ENCODE results near the gene UBE2U.

Gene UBE2U

DNA sequence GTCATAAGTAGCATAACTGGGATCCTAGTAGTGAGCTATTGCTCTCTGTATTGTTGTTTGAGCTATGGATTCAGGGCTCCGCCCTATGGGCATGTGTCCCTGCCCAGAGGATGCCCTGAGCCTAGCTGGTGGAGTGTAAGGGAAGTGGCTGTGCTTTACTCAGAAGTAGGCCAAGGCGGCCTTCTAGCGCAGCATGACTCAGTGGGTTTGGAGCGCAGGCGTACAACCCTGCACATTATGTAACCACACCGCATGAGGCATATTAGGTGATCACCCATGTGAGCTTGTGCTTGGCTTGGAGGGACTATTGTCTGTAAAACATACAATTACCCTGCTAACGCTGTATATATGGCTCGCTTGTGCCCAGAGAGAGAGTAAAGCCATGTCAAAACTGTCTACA is 11.1 kb upstream of the UBE2U start:
- Histone ChIP-seq H3K4me1 (ENCODE audit: control insufficient read depth, insufficient read depth, low read length, poor library complexity, severe bottlenecking) (peaks cover 17% of the 10 kb centered on the region), H3K27ac (ENCODE audit: low read depth, low read length, severe bottlenecking) (no peak overlapping the region), H3K4me3 (ENCODE audit: extremely low read depth, insufficient read depth, low read length, poor library complexity, severe bottlenecking) (no peak overlapping the region), H3K9me3 (ENCODE audit: control insufficient read depth, low read length) (no peaks in the 10 kb centered on the region), H3K36me3 (ENCODE audit: control insufficient read depth, insufficient read depth, low read length) (no peaks in the 10 kb centered on the region)
- 94 to 100% methylated on average over 1 to 4 of the region's 8 CpGs for WGBS, 2 experiments (ENCODE audit: insufficient coverage in 2 of 2)

DNA sequence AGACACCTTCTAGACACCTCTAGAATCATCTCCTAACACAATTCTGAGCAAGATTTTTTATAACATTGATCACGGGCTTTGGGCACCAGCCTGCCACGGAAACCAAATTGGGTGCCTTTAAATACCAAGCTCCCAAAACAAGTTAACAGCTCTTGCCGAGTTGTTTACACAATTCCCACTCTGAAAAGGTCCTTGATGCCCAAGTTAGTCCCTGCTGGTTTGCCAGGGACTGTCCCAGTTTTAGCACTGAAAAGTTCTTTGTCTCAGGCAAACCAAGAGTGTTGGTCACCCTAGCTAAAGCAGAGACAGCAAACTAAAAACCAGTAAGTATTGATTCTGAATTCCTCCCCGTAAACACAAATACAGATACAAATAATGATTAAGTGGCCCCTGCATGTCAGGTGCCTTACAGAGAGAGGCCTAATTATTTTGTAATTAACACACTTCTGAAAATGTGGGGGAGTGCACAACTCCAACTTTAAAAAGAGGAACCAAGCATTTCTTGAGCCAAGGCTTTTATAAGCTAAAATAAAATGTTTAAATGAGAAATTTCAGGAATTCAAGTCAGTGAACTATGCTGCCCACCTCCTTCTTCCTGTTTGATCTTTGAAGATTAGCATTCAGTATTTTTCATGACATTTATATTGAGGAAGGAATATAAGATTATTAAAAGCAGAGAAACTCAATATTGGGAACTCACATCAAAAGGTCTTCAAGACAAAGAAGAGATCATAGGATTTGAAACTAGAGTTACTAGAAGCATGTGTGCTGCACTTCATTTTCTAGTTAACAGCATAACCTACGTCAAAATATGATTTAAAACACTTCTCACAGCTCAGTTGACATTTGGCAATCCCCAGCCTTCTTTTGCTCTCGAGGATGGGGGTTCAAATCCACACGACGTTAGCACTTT is 9.0 kb upstream of the UBE2U start:
- Histone ChIP-seq H3K4me1 (ENCODE audit: control insufficient read depth, insufficient read depth, low read length, poor library complexity, severe bottlenecking) (peaks cover 17% of the 10 kb centered on the region), H3K9me3 (ENCODE audit: control insufficient read depth, low read length) (no peaks in the 10 kb centered on the region), H3K36me3 (ENCODE audit: control insufficient read depth, insufficient read depth, low read length) (no peaks in the 10 kb centered on the region), H3K4me3 (ENCODE audit: extremely low read depth, insufficient read depth, low read length, poor library complexity, severe bottlenecking) (no peak overlapping the region), H3K27ac (ENCODE audit: low read depth, low read length, severe bottlenecking) (no peak overlapping the region)
- 84 to 87% methylated on average over 7 of the region's 8 CpGs for WGBS, 2 experiments (ENCODE audit: insufficient coverage in 2 of 2)

DNA sequence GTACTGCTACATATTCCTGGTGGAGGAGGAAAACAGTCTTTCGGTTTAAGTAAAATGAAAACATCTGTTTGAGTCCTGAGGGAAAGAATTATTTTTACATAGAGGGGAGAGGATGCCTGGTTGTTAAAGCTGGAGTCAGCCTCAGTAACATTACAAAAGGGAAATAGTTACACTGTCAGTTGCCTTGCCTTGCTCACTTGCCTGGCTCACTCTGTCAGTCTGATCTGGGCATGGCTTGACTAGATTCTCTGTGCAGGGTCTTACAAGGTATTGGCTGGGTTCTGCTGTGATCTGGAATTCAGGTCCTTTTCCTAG is 8.4 kb upstream of the UBE2U start:
- Histone ChIP-seq H3K27ac (ENCODE audit: low read depth, low read length, severe bottlenecking) (no peak overlapping the region), H3K4me3 (ENCODE audit: extremely low read depth, insufficient read depth, low read length, poor library complexity, severe bottlenecking) (no peak overlapping the region), H3K4me1 (ENCODE audit: control insufficient read depth, insufficient read depth, low read length, poor library complexity, severe bottlenecking) (peaks cover 17% of the 10 kb centered on the region), H3K36me3 (ENCODE audit: control insufficient read depth, insufficient read depth, low read length) (no peaks in the 10 kb centered on the region), H3K9me3 (ENCODE audit: control insufficient read depth, low read length) (no peaks in the 10 kb centered on the region)
- WGBS, 2 experiments (ENCODE audit: insufficient coverage in 2 of 2) = 100% methylated on average over 1 of the region's 1 CpG

DNA sequence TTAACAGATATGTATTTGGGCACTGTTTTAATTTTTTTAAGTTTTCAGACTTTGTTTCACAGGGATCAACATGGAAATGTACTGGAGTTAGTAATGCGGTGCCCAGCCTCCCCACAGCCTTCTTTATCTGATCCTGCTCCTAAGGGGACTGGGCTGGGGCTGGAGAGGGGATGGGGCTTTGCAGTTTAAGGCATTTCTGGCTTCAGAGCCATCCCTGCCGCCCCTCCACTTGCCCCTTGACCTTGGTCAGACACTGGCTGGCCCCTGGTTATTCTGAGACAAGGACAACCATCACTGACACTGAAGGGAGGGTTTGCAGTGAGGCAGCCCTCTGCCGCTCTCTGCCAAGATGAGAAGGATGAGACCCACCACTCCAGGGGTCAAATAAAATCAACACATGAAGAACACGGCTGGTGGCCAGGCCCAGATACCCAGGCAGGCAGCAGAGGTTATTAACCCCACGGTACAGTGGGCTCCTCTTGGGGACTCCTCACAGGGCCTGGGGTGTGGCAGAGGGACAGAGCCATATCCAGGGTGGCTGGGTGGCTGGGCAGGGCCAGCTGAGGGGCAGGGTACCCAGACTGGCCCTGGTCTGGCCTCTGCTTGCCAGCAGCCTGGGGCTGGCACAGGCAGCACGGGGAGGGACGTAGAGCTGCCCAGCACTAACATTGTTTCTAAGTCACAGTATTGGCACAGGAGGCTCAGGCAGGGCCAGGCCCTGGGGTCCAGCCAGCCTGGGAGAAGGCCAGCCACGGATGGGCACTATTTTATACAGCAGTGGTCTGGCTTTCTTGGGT is 7.2 kb upstream of the UBE2U start:
- Histone ChIP-seq H3K36me3 (ENCODE audit: control insufficient read depth, insufficient read depth, low read length) (no peaks in the 10 kb centered on the region), H3K9me3 (ENCODE audit: control insufficient read depth, low read length) (no peaks in the 10 kb centered on the region), H3K4me1 (ENCODE audit: control insufficient read depth, insufficient read depth, low read length, poor library complexity, severe bottlenecking) (peaks cover 17% of the 10 kb centered on the region), H3K27ac (ENCODE audit: low read depth, low read length, severe bottlenecking) (no peak overlapping the region), H3K4me3 (ENCODE audit: extremely low read depth, insufficient read depth, low read length, poor library complexity, severe bottlenecking) (no peak overlapping the region)
- 83 to 88% methylated on average over 6 of the region's 8 CpGs for WGBS, 2 experiments (ENCODE audit: insufficient coverage in 2 of 2)

DNA sequence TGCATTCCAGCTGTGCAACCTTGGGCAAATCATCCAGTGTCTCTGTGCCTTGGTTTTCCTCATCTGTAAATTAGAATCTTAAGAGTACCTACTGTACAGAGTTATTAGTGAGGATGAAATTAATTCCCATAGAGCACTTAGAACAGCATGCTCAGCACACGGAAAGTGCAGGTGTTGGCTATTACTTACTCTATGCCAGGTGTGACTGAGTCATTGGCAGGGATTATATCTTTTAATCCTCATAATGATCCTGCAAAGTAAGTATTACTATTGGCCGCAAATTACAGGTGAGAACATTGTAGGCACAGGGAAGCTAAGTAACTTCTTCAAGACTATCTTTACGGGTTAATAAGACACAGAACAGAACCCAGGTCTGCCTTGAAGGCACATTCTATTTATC is 6.3 kb upstream of the UBE2U start:
- 100% methylated on average over 1 to 2 of the region's 3 CpGs for WGBS, 2 experiments (ENCODE audit: insufficient coverage in 2 of 2)
- Histone ChIP-seq H3K27ac (ENCODE audit: low read depth, low read length, severe bottlenecking) (no peak overlapping the region), H3K36me3 (ENCODE audit: control insufficient read depth, insufficient read depth, low read length) (no peaks in the 10 kb centered on the region)

DNA sequence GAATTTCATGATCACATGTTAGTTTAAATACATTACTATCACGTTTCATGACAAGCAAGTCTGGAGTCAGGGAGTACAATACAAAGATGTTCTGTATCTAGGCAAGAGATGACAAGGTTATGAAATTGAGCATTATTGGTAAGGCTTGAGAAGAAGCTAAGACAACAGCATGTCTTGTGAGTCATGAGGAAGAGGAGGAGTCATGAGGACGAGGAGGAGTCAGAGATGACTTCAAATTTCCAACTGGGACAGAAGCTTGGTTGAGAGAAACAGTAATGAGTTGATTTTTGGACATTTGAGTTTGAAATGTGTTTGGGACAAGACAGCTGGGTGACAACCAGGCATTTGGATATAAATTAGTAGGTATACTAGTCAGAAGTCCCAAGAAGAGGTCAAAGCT is 4.3 kb upstream of the UBE2U start:
- no peaks in the 10 kb centered on the region for H3K9me3 ChIP-seq (ENCODE audit: control insufficient read depth, low read length)
- WGBS, 2 experiments (ENCODE audit: insufficient coverage in 2 of 2) = no CpG with 5 or more reads among the region's 2 CpGs
- no peak overlapping the region for H3K4me3 ChIP-seq (ENCODE audit: extremely low read depth, insufficient read depth, low read length, poor library complexity, severe bottlenecking)
- H3K4me1 ChIP-seq (ENCODE audit: control insufficient read depth, insufficient read depth, low read length, poor library complexity, severe bottlenecking) = peaks cover 17% of the 10 kb centered on the region
- H3K36me3 ChIP-seq (ENCODE audit: control insufficient read depth, insufficient read depth, low read length) = no peaks in the 10 kb centered on the region
- H3K27ac ChIP-seq (ENCODE audit: low read depth, low read length, severe bottlenecking) = no peak overlapping the region

More for the DNA sequence above, 6.3 kb upstream of the UBE2U start:
- Histone ChIP-seq H3K4me1 (ENCODE audit: control insufficient read depth, insufficient read depth, low read length, poor library complexity, severe bottlenecking) (peaks cover 17% of the 10 kb centered on the region), H3K9me3 (ENCODE audit: control insufficient read depth, low read length) (no peaks in the 10 kb centered on the region), H3K4me3 (ENCODE audit: extremely low read depth, insufficient read depth, low read length, poor library complexity, severe bottlenecking) (no peak overlapping the region)

DNA sequence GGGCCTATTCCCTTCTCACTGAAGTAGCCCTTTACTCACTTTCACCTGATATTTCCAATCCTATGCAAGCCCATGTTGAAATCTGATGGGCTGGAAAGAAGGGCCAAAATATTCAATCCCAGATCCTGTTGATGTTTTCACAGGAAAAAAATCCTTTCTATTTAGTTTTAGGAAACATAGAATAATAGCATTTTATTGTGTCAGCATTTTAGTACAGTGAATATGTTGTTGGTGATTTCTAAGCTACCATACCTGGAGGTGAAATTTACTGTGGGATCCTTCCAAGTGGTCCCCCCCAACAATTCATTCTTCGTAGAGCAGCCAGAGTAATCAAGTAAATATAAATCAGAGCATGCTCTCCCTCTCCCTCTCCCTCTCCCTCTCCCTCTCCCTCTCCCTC is 3.4 kb upstream of the UBE2U start:
- H3K4me1 ChIP-seq (ENCODE audit: control insufficient read depth, insufficient read depth, low read length, poor library complexity, severe bottlenecking) = peaks cover 10% of the 10 kb centered on the region
- H3K36me3 ChIP-seq (ENCODE audit: control insufficient read depth, insufficient read depth, low read length) = no peaks in the 10 kb centered on the region
- no peaks in the 10 kb centered on the region for H3K9me3 ChIP-seq (ENCODE audit: control insufficient read depth, low read length)
- WGBS, 2 experiments (ENCODE audit: insufficient coverage in 2 of 2) = no CpG with 5 or more reads among the region's 1 CpG
- H3K27ac ChIP-seq (ENCODE audit: low read depth, low read length, severe bottlenecking) = no peak overlapping the region
- H3K4me3 ChIP-seq (ENCODE audit: extremely low read depth, insufficient read depth, low read length, poor library complexity, severe bottlenecking) = no peak overlapping the region

DNA sequence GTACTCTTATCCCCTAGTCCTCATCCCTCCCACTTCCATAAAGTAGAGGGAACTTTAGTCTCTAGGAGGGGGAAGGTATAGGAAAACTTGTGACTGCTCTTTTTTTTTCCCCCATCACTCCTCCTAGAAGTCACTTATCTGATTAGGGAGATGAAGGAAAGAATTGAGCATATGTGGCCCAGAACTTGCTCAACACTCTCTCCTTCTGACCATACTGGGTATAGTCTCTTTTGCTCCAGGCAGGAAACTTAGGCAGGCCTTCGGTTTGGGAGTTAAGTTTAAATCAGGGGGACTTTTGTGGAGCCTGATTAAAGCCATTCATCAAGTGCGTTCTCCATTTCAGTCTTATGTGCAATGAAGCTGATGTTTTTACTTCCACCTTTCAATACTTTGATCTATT is 5.8 kb downstream of the UBE2U start:
- WGBS, 2 experiments (ENCODE audit: insufficient coverage in 2 of 2) = 60% methylated on average over 1 of the region's 2 CpGs; no CpG with 5 or more reads in 1 of the 2 experiments

DNA sequence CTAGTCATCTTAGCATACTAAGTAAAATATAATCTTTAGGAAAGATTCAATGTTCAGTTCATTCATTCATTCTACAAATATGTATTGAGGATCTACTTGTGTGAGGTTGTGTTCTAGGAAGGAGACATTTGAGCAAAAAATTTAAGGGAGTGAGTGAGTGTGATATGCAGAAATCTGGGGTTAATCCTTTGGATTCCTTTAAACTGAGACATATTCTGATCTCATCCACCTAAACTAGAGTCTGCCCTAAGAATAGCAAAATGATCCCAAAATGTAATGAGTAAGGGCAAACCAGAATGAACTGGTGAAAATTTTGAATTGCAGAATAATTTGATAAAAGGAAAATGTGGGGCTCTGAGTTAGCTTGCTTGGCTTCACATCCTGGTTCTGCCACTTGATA is 8.6 kb downstream of the UBE2U start:
- no peaks in the 10 kb centered on the region for H3K9me3 ChIP-seq (ENCODE audit: control insufficient read depth, low read length)
- no peak overlapping the region for H3K27ac ChIP-seq (ENCODE audit: low read depth, low read length, severe bottlenecking)
- no peaks in the 10 kb centered on the region for H3K4me1 ChIP-seq (ENCODE audit: control insufficient read depth, insufficient read depth, low read length, poor library complexity, severe bottlenecking)
- H3K4me3 ChIP-seq (ENCODE audit: extremely low read depth, insufficient read depth, low read length, poor library complexity, severe bottlenecking) = no peak overlapping the region
- H3K36me3 ChIP-seq (ENCODE audit: control insufficient read depth, insufficient read depth, low read length) = no peaks in the 10 kb centered on the region

More for the DNA sequence above, 5.8 kb downstream of the UBE2U start:
- Histone ChIP-seq H3K36me3 (ENCODE audit: control insufficient read depth, insufficient read depth, low read length) (no peaks in the 10 kb centered on the region), H3K9me3 (ENCODE audit: control insufficient read depth, low read length) (no peaks in the 10 kb centered on the region), H3K4me1 (ENCODE audit: control insufficient read depth, insufficient read depth, low read length, poor library complexity, severe bottlenecking) (no peaks in the 10 kb centered on the region), H3K4me3 (ENCODE audit: extremely low read depth, insufficient read depth, low read length, poor library complexity, severe bottlenecking) (no peak overlapping the region), H3K27ac (ENCODE audit: low read depth, low read length, severe bottlenecking) (no peak overlapping the region)

DNA sequence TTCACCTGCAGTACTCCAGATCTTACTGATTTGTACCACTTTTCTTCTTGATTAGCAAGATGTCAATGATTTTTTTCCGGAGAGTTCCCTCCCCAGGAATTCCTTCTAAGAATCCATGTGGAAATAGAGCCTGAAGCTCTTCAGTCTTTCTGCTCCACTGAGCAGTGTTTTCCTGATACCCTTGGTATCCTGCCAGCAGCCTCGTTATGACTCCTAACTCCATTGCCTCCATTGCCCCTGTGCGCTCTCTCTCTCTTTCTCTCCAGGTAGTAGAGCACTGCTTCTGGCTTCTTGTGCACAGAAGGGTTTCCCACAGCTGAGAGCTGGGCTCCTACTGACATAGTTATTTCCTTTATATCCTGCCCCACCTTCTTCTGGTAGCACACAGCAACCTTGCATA is 12.2 kb downstream of the UBE2U start:
- whole genome bisulfite sequencing, 2 experiments (ENCODE audit: insufficient coverage in 2 of 2) = 90 to 97% methylated on average over 3 of the region's 3 CpGs
- no peaks in the 10 kb centered on the region for H3K4me1 ChIP-seq (ENCODE audit: control insufficient read depth, insufficient read depth, low read length, poor library complexity, severe bottlenecking)
- H3K36me3 ChIP-seq (ENCODE audit: control insufficient read depth, insufficient read depth, low read length) = no peaks in the 10 kb centered on the region
- H3K4me3 ChIP-seq (ENCODE audit: extremely low read depth, insufficient read depth, low read length, poor library complexity, severe bottlenecking) = no peak overlapping the region
- no peaks in the 10 kb centered on the region for H3K9me3 ChIP-seq (ENCODE audit: control insufficient read depth, low read length)
- H3K27ac ChIP-seq (ENCODE audit: low read depth, low read length, severe bottlenecking) = no peak overlapping the region

DNA sequence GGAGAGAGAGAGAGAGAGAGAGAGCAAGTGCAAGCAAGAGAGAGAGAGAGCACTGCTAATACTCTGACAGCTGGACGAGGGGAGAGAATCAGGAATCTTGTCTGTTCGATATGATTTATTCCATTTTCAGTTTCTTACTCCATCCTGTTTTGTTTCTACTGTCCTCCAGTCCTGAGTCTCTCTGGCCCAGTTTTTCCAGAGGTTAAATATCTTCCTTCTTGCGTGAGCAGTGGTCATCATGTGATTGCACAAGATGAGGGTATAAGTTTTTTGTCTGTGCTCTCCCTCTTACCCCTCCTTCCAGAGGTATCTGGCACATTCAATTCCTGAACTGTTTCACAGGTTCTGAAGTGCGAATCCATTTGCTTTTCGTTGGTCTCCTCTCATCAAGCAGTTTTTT is 16.8 kb downstream of the UBE2U start:
- Histone ChIP-seq H3K4me1 (ENCODE audit: control insufficient read depth, insufficient read depth, low read length, poor library complexity, severe bottlenecking) (peaks cover 4% of the 10 kb centered on the region), H3K27ac (ENCODE audit: low read depth, low read length, severe bottlenecking) (no peak overlapping the region), H3K4me3 (ENCODE audit: extremely low read depth, insufficient read depth, low read length, poor library complexity, severe bottlenecking) (no peak overlapping the region), H3K36me3 (ENCODE audit: control insufficient read depth, insufficient read depth, low read length) (no peaks in the 10 kb centered on the region), H3K9me3 (ENCODE audit: control insufficient read depth, low read length) (no peaks in the 10 kb centered on the region)
- WGBS, 2 experiments (ENCODE audit: insufficient coverage in 2 of 2) = 82 to 90% methylated on average over 2 to 3 of the region's 5 CpGs
